Transverse colon (tissue), 4 donors: ENCODE results near the gene GLT8D2.

Experiments
- CTCF ChIP-seq, 5 experiments: fragments of 200-600 bp in 3 of 5; fragments of 450-650 bp in 2 of 5; sonication (generic) in 3 of 5; IDR thresholded peaks; 1 replicate in 2 of 5; 2 replicates in 3 of 5; pipeline ENCODE4 v1.5.1; 2016 to 2017; ENCODE audit warnings: antibody characterized with exemption in 5 of 5, inconsistent platforms in 3 of 5, mild to moderate bottlenecking in 2 of 5, moderate library complexity in 1 of 5
- EP300 ChIP-seq: sonication (generic); formaldehyde crosslinking; IDR thresholded peaks from one replicate; pipeline ENCODE4 v1.6.1; 2017; ENCODE audit warnings: antibody characterized with exemption, low read depth
- POLR2A ChIP-seq: fragments of 450-650 bp; IDR thresholded peaks from one replicate; pipeline ENCODE4 v1.6.1; 2016; ENCODE audit warnings: antibody characterized with exemption, mild to moderate bottlenecking, moderate library complexity
- POLR2AphosphoS5 ChIP-seq, 3 donors: sonication (generic); formaldehyde crosslinking; IDR thresholded peaks; one replicate each; pipeline ENCODE4 v1.6.1; 2016; ENCODE audit warnings: antibody characterized with exemption in 3 of 3

GRCh38 chr12:103947871-103948555, 102.0 kb downstream of the GLT8D2 start:
- TF ChIP-seq CTCF (IDR thresholded peaks at IDR 0.05), result no peak
- TF ChIP-seq POLR2AphosphoS5 (IDR thresholded peaks at IDR 0.05), result no peak
- no peak for TF ChIP-seq POLR2A
- TF ChIP-seq EP300, result no peak
